Measurements from ENCODE around the gene CORIN.
"Not testable (repeated sequence)": the region's sequence is repeated elsewhere in the genome, so short reads cannot be mapped to it uniquely, and the experiment has no call there.

CORIN gene

DNA sequence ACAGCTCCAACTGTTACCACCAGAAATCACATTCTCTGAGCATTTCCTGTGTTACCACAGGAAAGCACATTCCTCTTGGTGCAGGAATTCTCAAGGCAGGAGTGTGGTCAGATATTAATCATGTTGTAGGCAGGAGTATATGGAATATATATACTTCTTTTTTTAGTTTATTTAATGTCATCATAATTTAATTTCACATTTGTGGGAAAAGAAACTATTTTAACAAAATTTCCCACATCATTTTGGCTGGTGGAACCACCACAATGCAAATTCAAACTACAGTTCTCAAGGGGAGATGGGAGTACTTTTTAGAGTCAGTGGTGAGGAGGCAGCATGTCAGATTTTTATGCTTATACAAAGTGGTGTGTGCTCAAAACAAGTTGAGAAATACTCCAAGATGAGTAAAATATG, 213.8 kb downstream of the CORIN start:
- DNase-seq = no peak

DNA sequence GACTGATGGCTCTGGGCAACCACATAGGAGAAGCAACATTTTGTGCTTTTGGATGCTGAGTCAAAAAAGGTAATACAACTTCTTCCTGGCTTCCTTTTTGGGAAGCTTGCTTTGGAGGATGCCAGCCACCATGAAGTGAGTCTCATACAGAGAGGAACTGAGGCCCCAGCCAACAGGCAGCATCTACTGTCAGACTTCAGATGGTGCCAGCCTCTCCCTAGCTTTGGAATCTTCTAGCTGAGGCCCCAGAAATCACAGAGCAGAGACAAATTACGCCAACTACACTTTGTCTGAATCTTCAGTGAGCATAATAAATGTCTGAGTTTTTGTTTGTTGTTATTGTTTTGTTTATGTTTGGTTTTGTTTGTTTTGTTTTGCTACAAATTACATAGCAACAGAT, 216.7 kb downstream of the CORIN start:
- no peak for DNase-seq

GRCh38 chr4:47619691-47620090, 218.2 kb downstream of the CORIN start:
- DNase-seq = no peak

- no peak for DNase-seq
Observed at GRCh38 chr4:47617607-47618006, 220.3 kb downstream of the CORIN start.

- DNase-seq = no peak
Observed at GRCh38 chr4:47615385-47615784, 222.5 kb downstream of the CORIN start.

DNA sequence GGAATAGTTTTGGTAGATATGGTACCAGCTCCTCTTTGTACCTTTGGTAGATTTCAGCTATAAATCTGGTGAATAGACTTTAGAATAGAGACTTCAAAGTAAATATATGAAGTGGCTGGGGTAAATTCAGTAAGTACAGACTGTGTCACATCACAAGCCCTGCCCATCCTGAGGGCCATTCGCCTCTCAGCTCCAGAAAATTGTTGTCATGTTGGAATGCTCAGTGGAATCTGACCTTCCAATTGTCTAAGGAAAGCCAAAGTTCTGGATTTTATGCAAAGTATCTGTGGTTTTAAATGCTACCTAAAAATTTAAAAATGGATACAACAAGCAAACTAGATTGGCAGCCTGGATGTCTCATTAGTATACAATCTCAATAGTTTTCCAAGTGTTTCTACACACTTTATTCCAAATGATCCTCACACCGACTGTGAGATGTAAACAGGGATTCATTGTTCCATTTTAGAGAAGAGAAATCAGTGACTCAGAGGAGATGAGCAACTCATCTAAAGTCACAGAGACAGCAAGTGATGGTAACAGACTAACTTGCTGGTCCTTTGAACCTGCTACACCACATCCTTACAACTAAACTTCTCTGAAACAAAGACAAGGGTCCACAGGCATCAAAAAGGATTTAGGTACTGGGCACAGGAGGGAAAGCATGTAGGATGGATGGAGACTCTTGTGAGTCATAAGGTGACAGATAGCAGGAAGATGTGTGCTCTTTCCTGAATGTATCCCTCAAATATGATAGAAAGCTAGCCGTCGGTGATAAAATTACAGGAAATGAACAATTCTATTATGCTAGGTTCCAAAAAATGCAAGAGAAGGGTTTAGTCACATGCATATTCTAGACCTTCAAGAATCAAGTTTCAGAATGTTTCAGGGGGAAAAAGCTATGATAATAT, 225.5 kb downstream of the CORIN start:
- DNase-seq = no peak

DNA sequence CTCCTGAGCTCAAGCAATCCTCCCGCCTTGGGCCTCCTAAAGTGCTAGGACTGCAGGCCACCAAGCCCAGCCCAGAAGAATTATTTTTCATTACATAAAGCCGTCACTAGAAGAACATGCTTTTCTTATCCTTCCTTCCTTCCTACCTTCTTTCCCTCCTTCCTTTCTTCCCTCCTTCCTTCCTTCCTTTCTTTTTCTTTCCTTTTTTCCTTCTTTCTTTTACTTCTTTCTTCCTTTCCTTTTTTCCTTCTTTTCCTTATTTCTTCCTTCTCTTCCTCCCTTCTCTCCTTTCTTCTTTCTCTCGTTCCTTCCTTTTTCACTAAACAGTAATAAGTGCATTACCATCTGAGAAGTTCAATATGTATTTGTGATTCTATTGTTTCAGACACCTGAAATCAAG, 231.4 kb downstream of the CORIN start:
- DNase-seq = no peak

- no peak for DNase-seq
Observed at GRCh38 chr4:47598896-47599295, 239.0 kb downstream of the CORIN start.

DNA sequence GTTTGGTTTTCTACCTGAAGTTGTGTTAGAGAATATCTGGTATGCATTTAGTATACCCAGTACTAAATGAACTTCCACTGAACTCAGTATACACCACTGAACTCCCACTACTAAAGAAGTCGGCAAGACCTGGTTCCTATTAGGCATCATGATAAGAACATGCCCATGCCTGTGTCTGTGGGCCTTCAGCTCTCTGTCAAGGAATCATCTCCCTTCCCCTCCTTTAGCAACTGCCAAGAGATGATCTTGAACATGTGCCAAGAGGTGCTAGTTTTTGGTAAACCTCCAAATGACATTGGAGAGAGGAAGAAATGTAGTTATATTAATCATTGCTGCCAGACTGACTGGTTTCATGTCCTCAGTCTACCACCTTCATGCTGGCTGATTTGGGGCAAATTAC, 239.5 kb downstream of the CORIN start:
- no peak for DNase-seq

GRCh38 chr4:47597696-47598095, 240.2 kb downstream of the CORIN start:
- no peak for DNase-seq

- no peak for DNase-seq
Observed at GRCh38 chr4:47590325-47590724, 247.5 kb downstream of the CORIN start.

- no peak for DNase-seq
Observed at GRCh38 chr4:47579235-47579634, 258.6 kb downstream of the CORIN start.

DNA sequence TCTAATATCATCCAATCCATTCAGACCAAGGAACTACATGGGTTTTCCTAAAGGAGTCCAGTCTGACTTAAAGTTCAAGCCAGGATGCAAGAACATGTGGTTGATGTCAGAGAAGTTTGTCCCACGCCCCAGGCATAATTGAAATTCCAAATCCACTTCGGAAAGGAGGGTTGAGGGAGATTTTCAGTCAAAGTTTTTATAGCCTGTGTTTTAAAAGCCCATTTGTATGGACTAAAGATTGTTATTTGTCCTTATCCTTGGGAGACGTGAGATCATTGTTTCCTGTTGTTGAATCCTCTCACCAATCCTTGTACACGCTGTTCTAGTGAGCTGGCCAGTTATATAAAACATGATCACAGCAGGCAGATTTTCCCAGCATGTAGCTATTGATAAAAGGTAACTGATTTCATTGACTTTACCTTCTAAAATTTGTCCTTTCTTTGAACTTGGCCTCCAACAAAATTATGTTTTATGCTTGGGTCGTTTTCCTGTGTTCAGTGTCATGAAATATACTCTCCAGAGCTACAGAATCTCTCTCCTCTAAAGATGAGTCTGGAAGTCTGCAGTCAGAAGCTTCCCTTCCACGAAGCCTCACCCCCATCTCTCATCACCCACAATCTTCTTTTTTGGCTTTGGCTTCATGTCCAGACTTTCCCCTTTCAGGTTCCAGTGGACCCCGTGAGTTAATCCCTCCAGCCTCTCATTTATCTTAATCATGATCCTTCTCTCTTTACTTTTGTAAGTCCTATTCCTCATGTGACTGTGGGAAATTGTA, 259.9 kb downstream of the CORIN start:
- DNase-seq = no peak

DNA sequence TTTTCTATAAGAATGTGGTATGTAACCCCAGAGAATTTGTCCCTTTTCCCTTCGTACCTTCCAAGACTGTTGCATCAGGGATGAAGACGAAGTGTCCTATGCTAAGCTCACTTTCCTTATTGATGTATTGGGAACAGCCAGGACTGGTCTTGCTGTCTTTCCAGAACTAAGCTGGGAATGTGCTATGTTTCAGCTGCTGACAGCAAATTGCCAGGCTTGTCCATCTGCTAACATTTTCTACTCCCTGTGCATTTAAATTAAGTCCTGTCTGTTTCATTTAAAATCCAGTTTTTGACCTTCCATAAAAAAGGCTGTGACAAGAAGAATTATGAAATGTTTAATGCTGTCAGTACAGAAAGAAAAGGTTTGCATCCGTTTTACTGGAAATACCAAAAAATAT, 264.9 kb downstream of the CORIN start:
- DNase-seq = no peak

DNA sequence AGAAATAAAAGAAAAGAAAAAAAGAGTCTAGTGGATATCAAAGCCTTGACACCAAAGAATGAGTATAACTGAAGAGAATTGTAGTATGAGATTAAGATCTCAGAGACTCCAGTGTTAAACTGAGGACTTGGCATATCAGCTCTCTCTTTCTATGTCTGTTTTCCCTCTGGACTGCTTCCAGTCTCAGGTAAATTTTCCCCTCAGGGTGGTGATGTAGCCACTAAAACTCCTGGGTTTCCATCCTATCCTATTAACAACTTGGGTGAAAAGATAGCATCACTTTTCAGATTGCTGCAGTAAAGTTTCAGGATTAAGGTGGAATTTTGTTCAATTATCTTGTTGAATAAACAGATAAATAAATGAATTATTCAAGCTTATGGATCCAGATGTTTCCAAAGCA, 267.1 kb downstream of the CORIN start:
- DNase-seq = no peak

DNA sequence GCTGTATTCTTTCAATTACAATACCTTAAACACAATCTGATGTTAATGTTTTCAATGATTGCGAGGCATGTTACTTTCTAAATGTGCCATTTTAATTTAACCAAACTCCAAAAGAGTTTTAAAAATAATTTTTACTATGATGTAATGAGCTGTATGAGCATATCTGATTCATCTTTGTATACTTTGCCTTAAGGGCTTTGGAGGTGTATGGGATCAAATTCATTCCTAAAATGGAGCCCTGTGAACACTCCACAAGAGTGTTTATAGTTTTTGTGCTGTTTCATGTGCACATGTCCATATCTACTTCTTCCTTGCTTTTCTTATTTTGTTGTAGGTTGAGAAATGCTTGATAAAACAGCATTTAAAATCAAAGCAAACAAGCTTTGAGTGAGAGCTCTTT, 270.4 kb downstream of the CORIN start:
- DNase-seq = no peak

DNA sequence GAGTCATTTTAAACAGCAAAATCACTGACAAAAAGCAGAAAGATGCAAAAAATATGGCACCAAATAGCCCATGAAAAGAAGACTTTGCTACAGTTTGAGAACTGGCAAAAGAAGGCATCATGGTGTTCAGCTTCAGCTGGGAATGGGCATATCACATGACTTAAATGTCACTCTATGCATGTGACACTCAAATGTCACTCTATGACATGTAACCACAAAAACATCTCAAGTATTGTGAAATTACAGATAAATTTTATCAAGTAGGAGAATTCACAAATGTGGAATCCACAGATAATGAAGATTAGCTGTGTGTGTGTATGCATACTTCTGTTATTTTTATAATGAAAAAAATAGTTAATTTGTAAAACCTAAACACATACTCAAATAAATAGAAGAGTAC, 270.9 kb downstream of the CORIN start:
- no peak for DNase-seq

DNA sequence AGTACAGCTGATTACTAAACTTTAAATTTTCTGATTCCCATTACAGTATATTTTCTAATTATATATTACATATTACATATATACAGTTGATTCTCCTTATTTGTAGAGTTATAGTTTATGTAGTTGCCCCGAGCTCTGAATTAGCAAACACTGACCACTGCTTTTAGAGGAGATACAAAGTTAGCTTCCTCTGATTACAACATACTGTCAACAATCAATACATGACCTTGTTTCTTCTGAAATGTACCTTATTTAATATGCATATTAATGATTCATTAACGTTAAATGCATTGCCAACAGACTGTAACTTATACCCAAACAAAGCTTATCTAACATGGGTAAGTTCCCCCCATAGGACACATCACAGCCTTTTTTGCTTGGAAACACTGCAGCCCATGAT, 271.3 kb downstream of the CORIN start:
- DNase-seq = no peak

DNA sequence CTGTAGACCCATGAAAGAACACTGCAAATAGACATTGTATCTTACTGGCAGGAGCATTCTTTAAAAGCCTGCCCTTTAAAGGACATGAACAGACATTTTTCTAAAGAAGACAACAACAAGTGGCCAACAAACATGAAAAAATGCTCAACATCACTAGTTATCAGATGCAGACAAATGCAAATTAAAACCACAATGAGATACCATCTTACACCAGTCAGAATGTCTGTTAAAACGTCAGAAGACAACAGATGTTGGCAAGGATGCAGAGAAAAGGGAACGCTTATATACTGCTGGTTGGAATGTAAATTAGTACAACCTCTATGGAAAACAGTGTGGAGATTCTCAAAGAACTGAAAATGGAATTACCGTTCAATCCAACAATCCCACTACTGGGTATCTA, 275.6 kb downstream of the CORIN start:
- no peak for DNase-seq

- no peak for DNase-seq
Observed at GRCh38 chr4:47561331-47561730, 276.5 kb downstream of the CORIN start.

DNA sequence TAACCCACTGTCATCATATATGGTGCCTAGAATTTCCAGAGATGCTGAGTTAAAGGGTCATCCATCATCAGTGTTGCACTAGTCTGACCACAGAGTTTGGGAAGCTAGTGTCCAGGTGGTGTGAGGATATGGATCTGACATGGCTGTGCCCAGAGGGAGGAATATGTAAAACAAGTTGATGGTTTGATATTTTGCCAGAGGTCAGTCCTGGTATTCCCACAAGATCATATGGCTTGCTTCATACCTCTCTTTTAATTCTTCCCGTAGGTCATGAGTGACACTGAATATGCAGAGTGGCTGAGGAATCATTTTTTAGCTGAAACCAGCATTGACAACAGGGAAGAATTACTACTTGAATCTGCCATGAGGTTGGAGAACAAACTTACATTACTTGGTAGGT, 277.2 kb downstream of the CORIN start:
- no peak for DNase-seq

DNA sequence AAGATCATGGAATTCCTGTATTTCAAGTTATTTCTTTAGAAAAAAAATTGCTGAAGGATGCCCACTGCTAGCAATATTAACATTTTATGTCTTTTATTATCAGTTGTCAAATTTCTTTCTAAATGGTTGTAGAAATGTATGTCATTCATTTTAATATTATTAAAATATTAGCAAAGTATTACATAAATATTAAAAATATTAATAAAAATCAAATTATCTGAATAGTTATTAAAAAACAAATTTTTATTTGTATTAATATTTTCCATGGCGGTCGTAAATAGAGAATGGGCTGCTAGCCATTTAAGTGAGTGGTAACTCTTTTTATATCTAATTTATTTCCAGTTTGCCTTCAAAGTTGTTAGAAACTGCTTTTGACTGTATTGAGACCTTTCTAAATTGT, 280.6 kb downstream of the CORIN start:
- DNase-seq = no peak

- DNase-seq = not testable (repeated sequence)
Observed at GRCh38 chr4:47555920-47556319, 281.9 kb downstream of the CORIN start.
